H1 (cell line): ENCODE data around the gene HDC. TPM values are rescaled to one million over a fixed set of nuclear protein-coding genes. Genes with fewer than 3 reads are reported as not detected.

ENCODE experiments used
- CTCF ChIA-PET: fragments of 300-600 bp; sonication (Branson Sonifier 250); formaldehyde crosslinking; loops from one replicate; lab custom pipeline; 2021; ENCODE audit not compliant: partially characterized antibody; lab: Charles Lee
- POLR2A ChIA-PET: fragments of 300-600 bp; sonication (Branson Sonifier 250); formaldehyde crosslinking; loops from one replicate; lab custom pipeline; 2021; ENCODE audit warnings: inconsistent platforms; ENCODE audit not compliant: partially characterized antibody; lab: Charles Lee
- DNase-seq, 2 experiments: peaks; one replicate each; pipeline versions ENCODE4 v3.0.0 to v3.0.0-alpha.2; 2010 to 2022; ENCODE audit warnings: low spot score in 2 of 2, low read depth in 1 of 2, mixed read lengths in 1 of 2
- FAIRE-seq: peaks from 2 replicates; lab custom pipeline; 2011; peaks lifted over from hg19 to GRCh38; lab: Jason Lieb, UNC
- H2AFZ ChIP-seq: 2 replicates; pipeline ENCODE4 v1.8.1; 2012; ENCODE audit warnings: low read length, inconsistent platforms
- H2AK5ac ChIP-seq: 2 replicates; pipeline ENCODE4 v1.6.1; 2013; ENCODE audit warnings: low read depth, low read length
- H2BK120ac ChIP-seq: replicated peaks from 2 replicates; pipeline ENCODE3; 2013; ENCODE audit warnings: low read depth, low read length, inconsistent platforms
- H2BK12ac ChIP-seq: 2 replicates; pipeline ENCODE4 v1.6.1; 2013; ENCODE audit warnings: low read depth, low read length
- H2BK15ac ChIP-seq: 2 replicates; pipeline ENCODE4 v1.6.1; 2013; ENCODE audit warnings: low read length
- H2BK20ac ChIP-seq: 2 replicates; pipeline ENCODE4 v1.6.1; 2013; ENCODE audit warnings: low read length
- H2BK5ac ChIP-seq: 2 replicates; pipeline ENCODE4 v1.6.1; 2013; ENCODE audit warnings: low read depth, low read length
- H3K14ac ChIP-seq: 2 replicates; pipeline ENCODE4 v1.6.1; 2013; ENCODE audit warnings: inconsistent platforms; ENCODE audit not compliant: insufficient read length
- H3K18ac ChIP-seq: 2 replicates; pipeline ENCODE4 v1.6.1; 2013; ENCODE audit warnings: low read length; ENCODE audit errors: extremely low read depth
- H3K23ac ChIP-seq: 2 replicates; pipeline ENCODE4 v1.6.1; 2013; ENCODE audit warnings: inconsistent platforms; ENCODE audit not compliant: insufficient read length
- H3K23me2 ChIP-seq: 2 replicates; pipeline ENCODE4 v1.6.1; 2013; ENCODE audit warnings: low read depth, low read length
- H3K27ac ChIP-seq: 2 replicates; pipeline ENCODE4 v1.6.1; 2011; ENCODE audit warnings: low read depth, low read length, inconsistent platforms
- H3K27me3 ChIP-seq, 4 experiments: replicated peaks in 1 of 4; 1 replicate in 1 of 4; 2 replicates in 3 of 4; pipeline versions ENCODE4 v1.6.1 to v1.8.1; 2011 to 2013; ENCODE audit warnings: low read length in 3 of 4, mild to moderate bottlenecking in 3 of 4, inconsistent platforms in 2 of 4, mixed read lengths in 2 of 4, moderate library complexity in 1 of 4; ENCODE audit not compliant: control insufficient read depth in 3 of 4, insufficient read depth in 3 of 4; ENCODE audit errors: extremely low read depth in 1 of 4
- H3K36me3 ChIP-seq, 4 experiments: 2 replicates each; pipeline versions ENCODE4 v1.6.1 to v1.8.1; 2011 to 2013; ENCODE audit warnings: mild to moderate bottlenecking in 4 of 4, low read length in 3 of 4, moderate library complexity in 2 of 4, control low read depth in 1 of 4, inconsistent platforms in 1 of 4; ENCODE audit not compliant: insufficient read depth in 4 of 4, control insufficient read depth in 2 of 4
- H3K4ac ChIP-seq: replicated peaks from 2 replicates; pipeline ENCODE3; 2013; ENCODE audit warnings: low read length, low read depth, mixed read lengths, inconsistent platforms; ENCODE audit not compliant: insufficient read length
- H3K4me1 ChIP-seq, 4 experiments: replicated peaks in 1 of 4; 1 replicate in 1 of 4; 2 replicates in 3 of 4; pipeline versions ENCODE4 v1.6.1 to v1.8.1; 2011 to 2013; ENCODE audit warnings: low read length in 3 of 4, inconsistent platforms in 2 of 4, mixed read lengths in 1 of 4; ENCODE audit not compliant: insufficient read depth in 4 of 4, control insufficient read depth in 3 of 4
- H3K4me2 ChIP-seq, 2 experiments: 2 replicates each; pipeline versions ENCODE4 v1.6.1 to v1.8.1; 2011 to 2013; ENCODE audit warnings: low read depth in 2 of 2, low read length in 2 of 2, control low read depth in 1 of 2, inconsistent platforms in 1 of 2, mild to moderate bottlenecking in 1 of 2; ENCODE audit not compliant: insufficient read depth in 1 of 2
- H3K4me3 ChIP-seq, 4 experiments: fragments of 200-600, 300-600 bp in 1 of 4; sonication (generic), shearing (Covaris generic), sonication (Bioruptor Twin) in 1 of 4; 2 replicates each; pipeline versions ENCODE4 v1.5.1 to v1.8.1; 2011 to 2016; ENCODE audit warnings: low read length in 4 of 4, low read depth in 3 of 4, control low read depth in 2 of 4, inconsistent platforms in 2 of 4, mild to moderate bottlenecking in 2 of 4, mixed read lengths in 1 of 4, moderate library complexity in 1 of 4; ENCODE audit not compliant: insufficient read depth in 2 of 4; ENCODE audit errors: extremely low read depth in 1 of 4
- H3K56ac ChIP-seq: replicated peaks from 2 replicates; pipeline ENCODE3; 2013; ENCODE audit warnings: low read depth, mild to moderate bottlenecking, mixed read lengths, low read length, inconsistent platforms; ENCODE audit not compliant: insufficient read length
- H3K79me1 ChIP-seq: 2 replicates; pipeline ENCODE4 v1.6.1; 2013; ENCODE audit warnings: low read depth, low read length, control low read depth
- H3K79me2 ChIP-seq, 2 experiments: 2 replicates each; pipeline versions ENCODE4 v1.6.1 to v1.8.1; 2012 to 2013; ENCODE audit warnings: low read length in 2 of 2, mild to moderate bottlenecking in 2 of 2, inconsistent platforms in 1 of 2; ENCODE audit not compliant: insufficient read depth in 2 of 2, control insufficient read depth in 1 of 2
- H3K9ac ChIP-seq, 4 experiments: replicated peaks in 1 of 4; 1 replicate in 1 of 4; 2 replicates in 3 of 4; pipeline versions ENCODE4 v1.6.1 to v1.8.1; 2011 to 2013; ENCODE audit warnings: low read depth in 3 of 4, low read length in 3 of 4, control low read depth in 2 of 4, mild to moderate bottlenecking in 2 of 4, moderate library complexity in 2 of 4, inconsistent platforms in 1 of 4; ENCODE audit errors: extremely low read depth in 1 of 4
- H3K9me3 ChIP-seq, 2 experiments: 2 replicates each; pipeline versions ENCODE4 v1.6.1 to v1.8.1; 2012 to 2013; ENCODE audit warnings: mild to moderate bottlenecking in 2 of 2, moderate library complexity in 2 of 2, control low read depth in 1 of 2, inconsistent platforms in 1 of 2, low read depth in 1 of 2, low read length in 1 of 2, mixed read lengths in 1 of 2; ENCODE audit not compliant: insufficient read depth in 2 of 2
- H4K20me1 ChIP-seq, 2 experiments: replicated peaks in 1 of 2; 2 replicates each; pipeline versions ENCODE3 to v1.8.1; 2011 to 2013; ENCODE audit warnings: inconsistent platforms in 2 of 2, low read length in 2 of 2, mild to moderate bottlenecking in 1 of 2; ENCODE audit not compliant: insufficient read depth in 2 of 2, control insufficient read depth in 1 of 2
- H4K5ac ChIP-seq: 2 replicates; pipeline ENCODE4 v1.6.1; 2013; ENCODE audit warnings: low read length, low read depth, mixed read lengths, inconsistent platforms; ENCODE audit not compliant: insufficient read length
- H4K8ac ChIP-seq: 2 replicates; pipeline ENCODE4 v1.8.0; 2013; ENCODE audit warnings: mild to moderate bottlenecking, moderate library complexity, low read length, inconsistent platforms; ENCODE audit not compliant: insufficient read depth; ENCODE audit errors: extremely low read depth
- H4K91ac ChIP-seq: replicated peaks from 2 replicates; pipeline ENCODE3; 2013; ENCODE audit warnings: low read length, mixed read lengths, inconsistent platforms; ENCODE audit not compliant: insufficient read length
- GABPA ChIP-seq: IDR thresholded peaks from 2 replicates; pipeline ENCODE4 v1.6.1; 2011; ENCODE audit warnings: mild to moderate bottlenecking, low read length, moderate library complexity, borderline replicate concordance; ENCODE audit not compliant: insufficient read depth
- JUN ChIP-seq: IDR thresholded peaks from 2 replicates; pipeline ENCODE4 v1.6.1; 2011; ENCODE audit warnings: low read depth, mild to moderate bottlenecking, improper control_type of control experiment, low read length
- NANOG ChIP-seq: IDR thresholded peaks from 2 replicates; pipeline ENCODE4 v1.6.1; 2011; ENCODE audit warnings: low read length, low read depth, mild to moderate bottlenecking, inconsistent platforms; ENCODE audit not compliant: insufficient read depth, poor library complexity, severe bottlenecking
- RNF2 ChIP-seq: fragments of 200-900, 300-1000 bp; sonication (generic); IDR thresholded peaks from 2 replicates; pipeline ENCODE4 v1.7.1; 2016; ENCODE audit warnings: borderline replicate concordance, low read depth, mild to moderate bottlenecking, antibody characterized with exemption, low read length; ENCODE audit not compliant: poor library complexity, severe bottlenecking; ENCODE audit errors: missing control alignments
- SP4 ChIP-seq: IDR thresholded peaks from 2 replicates; pipeline ENCODE4 v1.6.1; 2012; ENCODE audit warnings: low read length, inconsistent platforms
- TEAD4 ChIP-seq: IDR thresholded peaks from 2 replicates; pipeline ENCODE4 v1.6.1; 2012; ENCODE audit warnings: low read depth, low read length, inconsistent platforms, mixed read lengths
- WGBS, 2 experiments: shearing (Covaris generic) in 1 of 2; methylation state at CpG; one replicate each; pipeline versions ENCODE4 v1.1.6 to v1.1.7; 2013 to 2015; ENCODE audit warnings: low lambda C conversion rate in 2 of 2, mixed read lengths in 2 of 2, inconsistent platforms in 1 of 2, low coverage in 1 of 2, missing lambda C conversion rate in 1 of 2; ENCODE audit not compliant: insufficient replicate concordance in 2 of 2, insufficient coverage in 1 of 2, insufficient read length in 1 of 2; ENCODE audit errors: extremely low coverage in 1 of 2, missing lambda C conversion rate in 1 of 2; 5-methylcytosine and 5-hydroxymethylcytosine counted together
- polyA plus RNA-seq, 7 experiments: library from polyadenylated mRNA; depleted of rRNA in 3 of 7; stranded (reverse) in 5 of 7; unstranded in 2 of 7; fragments of >200 nt in 5 of 7; fragments of 200-250 nt in 2 of 7; gene quantifications; 1 replicate in 5 of 7; 2 replicates in 1 of 7; 4 replicates in 1 of 7; pipeline versions ENCODE4 v1.2.1 to v1.2.3, GENCODE V29; 2011 to 2013; ENCODE audit warnings: missing spikeins in 2 of 7, mixed read lengths in 2 of 7
- total RNA-seq: library from RNA; stranded (reverse); fragmentation: NEBNext Ultra II Directional; extraction: Animal tissue kit (Norgen Biotek cat#: 25700); gene quantifications from 2 replicates; pipeline ENCODE4 v1.2.1, GENCODE V29; 2021
- TF ChIP-seq, protein P1 (sequence below), 3 experiments: IDR thresholded peaks; 1 replicate in 2 of 3; 2 replicates in 1 of 3; pipeline versions ENCODE4 v1.5.1 to v1.6.1; 2011; ENCODE audit warnings: low read length in 3 of 3, mild to moderate bottlenecking in 3 of 3, inconsistent platforms in 2 of 3, low read depth in 1 of 3, moderate library complexity in 1 of 3; ENCODE audit not compliant: insufficient read depth in 1 of 3; ENCODE audit errors: control extremely low read depth in 1 of 3
- TF ChIP-seq, protein P2 (sequence below): IDR thresholded peaks from 2 replicates; pipeline ENCODE4 v1.6.1; 2012; ENCODE audit warnings: inconsistent platforms

The HDC gene
- total and polyA plus RNA-seq, 2 of the 8 experiments (the other 6 are each of a cell fraction or from before 2014, with no cell fraction given) = 0.20 to 0.22 TPM

DNA sequence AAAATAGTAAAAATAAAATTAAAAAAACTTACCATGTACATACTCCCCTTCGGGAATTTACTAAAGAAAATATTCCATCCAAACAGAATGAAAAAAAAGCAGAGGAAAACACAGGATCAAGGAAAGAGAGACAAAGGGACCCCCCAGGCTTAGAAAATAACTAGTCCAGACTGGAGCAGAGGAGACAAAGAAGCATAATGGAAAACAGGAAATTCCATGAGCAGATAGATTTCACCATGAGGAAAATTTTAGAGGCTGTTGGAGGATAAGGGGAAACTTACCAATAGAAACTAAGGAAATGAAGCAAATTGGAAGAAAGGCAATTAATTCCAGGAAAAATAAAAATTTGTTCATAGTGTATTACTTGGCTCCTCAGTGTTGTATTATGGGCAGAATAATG lies 46.8 kb downstream of the HDC start:
- FAIRE-seq = no peak

More for the DNA sequence above, 46.8 kb downstream of the HDC start:
- no peak overlapping the region for H3K4me3 ChIP-seq
- TF ChIP-seq, protein P1, sequence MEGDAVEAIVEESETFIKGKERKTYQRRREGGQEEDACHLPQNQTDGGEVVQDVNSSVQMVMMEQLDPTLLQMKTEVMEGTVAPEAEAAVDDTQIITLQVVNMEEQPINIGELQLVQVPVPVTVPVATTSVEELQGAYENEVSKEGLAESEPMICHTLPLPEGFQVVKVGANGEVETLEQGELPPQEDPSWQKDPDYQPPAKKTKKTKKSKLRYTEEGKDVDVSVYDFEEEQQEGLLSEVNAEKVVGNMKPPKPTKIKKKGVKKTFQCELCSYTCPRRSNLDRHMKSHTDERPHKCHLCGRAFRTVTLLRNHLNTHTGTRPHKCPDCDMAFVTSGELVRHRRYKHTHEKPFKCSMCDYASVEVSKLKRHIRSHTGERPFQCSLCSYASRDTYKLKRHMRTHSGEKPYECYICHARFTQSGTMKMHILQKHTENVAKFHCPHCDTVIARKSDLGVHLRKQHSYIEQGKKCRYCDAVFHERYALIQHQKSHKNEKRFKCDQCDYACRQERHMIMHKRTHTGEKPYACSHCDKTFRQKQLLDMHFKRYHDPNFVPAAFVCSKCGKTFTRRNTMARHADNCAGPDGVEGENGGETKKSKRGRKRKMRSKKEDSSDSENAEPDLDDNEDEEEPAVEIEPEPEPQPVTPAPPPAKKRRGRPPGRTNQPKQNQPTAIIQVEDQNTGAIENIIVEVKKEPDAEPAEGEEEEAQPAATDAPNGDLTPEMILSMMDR (IDR thresholded peaks at IDR 0.05; ENCODE audit: control extremely low read depth in 1 of 3, insufficient read depth in 1 of 3, low read depth in 1 of 3, low read length in 3 of 3) = no peak
- TF ChIP-seq RNF2 = no peak
- TF ChIP-seq, protein P2, sequence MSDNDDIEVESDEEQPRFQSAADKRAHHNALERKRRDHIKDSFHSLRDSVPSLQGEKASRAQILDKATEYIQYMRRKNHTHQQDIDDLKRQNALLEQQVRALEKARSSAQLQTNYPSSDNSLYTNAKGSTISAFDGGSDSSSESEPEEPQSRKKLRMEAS = no peak
- no peak for TF ChIP-seq SP4
- no peak for TF ChIP-seq GABPA
- TF ChIP-seq TEAD4 = no peak
- no peak for TF ChIP-seq NANOG
- no peak for TF ChIP-seq JUN
- no peak overlapping the region for H3K9ac ChIP-seq
- H3K9me3 ChIP-seq = no peaks in the 10 kb centered on the region
- H3K36me3 ChIP-seq = no peaks in the 10 kb centered on the region
- H3K4me2 ChIP-seq = no peak overlapping the region
- 85% methylated on average over 1 of the region's 1 CpG; no CpG with 5 or more reads in 1 of the 2 experiments for WGBS, 2 experiments
- no peak overlapping the region for H2BK15ac ChIP-seq
- H3K27ac ChIP-seq = no peak overlapping the region
- H3K4me1 ChIP-seq = no peaks in the 10 kb centered on the region
- no peak overlapping the region for H4K8ac ChIP-seq
- H3K79me2 ChIP-seq = no peaks in the 10 kb centered on the region
- no peak overlapping the region for H3K18ac ChIP-seq
- H3K4ac ChIP-seq = no peak overlapping the region
- no peak overlapping the region for H2AK5ac ChIP-seq
- POLR2A ChIA-PET = no interaction called here
- H3K56ac ChIP-seq = no peak overlapping the region
- no peak overlapping the region for H2AFZ ChIP-seq
- no peak for DNase-seq
- H3K23ac ChIP-seq = no peak overlapping the region
- no peak overlapping the region for H2BK120ac ChIP-seq
- no peaks in the 10 kb centered on the region for H3K23me2 ChIP-seq
- no peak overlapping the region for H2BK12ac ChIP-seq
- CTCF ChIA-PET = interaction anchor here (0.6 to 1.3 kb wide), 2 partner anchors 33 to 164 kb away, joined by 3 read pairs; no protein-coding TSS in a partner anchor
- no peaks in the 10 kb centered on the region for H3K27me3 ChIP-seq
- no peak overlapping the region for H4K91ac ChIP-seq
- no peaks in the 10 kb centered on the region for H3K79me1 ChIP-seq
- H4K20me1 ChIP-seq = no peaks in the 10 kb centered on the region
- no peak overlapping the region for H2BK20ac ChIP-seq
- H4K5ac ChIP-seq = no peak overlapping the region
- no peak overlapping the region for H3K14ac ChIP-seq
- no peak overlapping the region for H2BK5ac ChIP-seq
